ENCODE data around the gene BMPER. TPM values are rescaled to one million over a fixed set of nuclear protein-coding genes. Genes with fewer than 3 reads are reported as not detected.

Gene BMPER
- polyA plus RNA-seq, 1 donor from 2014 or later = 2.1 TPM

DNA sequence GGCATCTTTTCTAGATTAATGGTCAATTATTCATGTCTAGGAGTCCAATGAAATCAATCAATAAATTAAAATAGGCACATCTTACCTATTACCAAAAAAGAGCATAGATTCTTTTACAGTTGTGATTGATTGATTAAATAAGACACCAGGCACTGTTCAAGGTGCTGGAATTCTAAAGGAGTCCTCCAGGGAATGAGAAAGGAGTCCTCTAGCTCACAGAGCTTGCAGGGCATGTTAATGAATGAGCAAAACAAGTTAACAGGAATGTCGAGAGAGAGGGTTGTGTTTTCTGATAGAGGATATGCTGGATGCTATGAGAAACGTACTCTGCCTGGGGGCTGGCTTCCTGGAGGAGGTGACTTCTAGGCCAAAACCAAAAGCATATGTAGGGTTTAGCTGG is 191.4 kb downstream of the BMPER start:
- Histone ChIP-seq H2AFZ (ENCODE audit: low read depth, low read length) (no peak overlapping the region), H3F3A (ENCODE audit: insufficient read depth, low read length, poor library complexity, severe bottlenecking) (no peaks in the 10 kb centered on the region), H3K4me3 (ENCODE audit: low read length) (no peak overlapping the region), H3K27ac (ENCODE audit: low read length) (no peak overlapping the region), H3K36me3 (ENCODE audit: insufficient read depth, low read length) (no peaks in the 10 kb centered on the region), H4K20me1 (ENCODE audit: insufficient read depth) (no peaks in the 10 kb centered on the region), H3K9ac (ENCODE audit: low read length) (no peak overlapping the region), H3K4me2 (ENCODE audit: low read length) (no peak overlapping the region), H3K9me2 (ENCODE audit: insufficient read depth, low read length) (no peaks in the 10 kb centered on the region), H3K27me3 (ENCODE audit: insufficient read depth, low read depth, low read length) (no peaks in the 10 kb centered on the region), H3K9me3 (ENCODE audit: low read length) (no peaks in the 10 kb centered on the region), H3K79me2 (replicated peaks; ENCODE audit: insufficient read depth, low read length) (no peaks in the 10 kb centered on the region)
- TF ChIP-seq SMC3 (conservative IDR thresholded peaks at IDR 0.05; ENCODE audit: poor library complexity) = no peak
- no peak for TF ChIP-seq MXI1 (conservative IDR thresholded peaks at IDR 0.05; ENCODE audit: poor library complexity, severe bottlenecking)
- no peak for TF ChIP-seq TAF1 (IDR thresholded peaks at IDR 0.05; ENCODE audit: low read depth)
- TF ChIP-seq, protein P1, sequence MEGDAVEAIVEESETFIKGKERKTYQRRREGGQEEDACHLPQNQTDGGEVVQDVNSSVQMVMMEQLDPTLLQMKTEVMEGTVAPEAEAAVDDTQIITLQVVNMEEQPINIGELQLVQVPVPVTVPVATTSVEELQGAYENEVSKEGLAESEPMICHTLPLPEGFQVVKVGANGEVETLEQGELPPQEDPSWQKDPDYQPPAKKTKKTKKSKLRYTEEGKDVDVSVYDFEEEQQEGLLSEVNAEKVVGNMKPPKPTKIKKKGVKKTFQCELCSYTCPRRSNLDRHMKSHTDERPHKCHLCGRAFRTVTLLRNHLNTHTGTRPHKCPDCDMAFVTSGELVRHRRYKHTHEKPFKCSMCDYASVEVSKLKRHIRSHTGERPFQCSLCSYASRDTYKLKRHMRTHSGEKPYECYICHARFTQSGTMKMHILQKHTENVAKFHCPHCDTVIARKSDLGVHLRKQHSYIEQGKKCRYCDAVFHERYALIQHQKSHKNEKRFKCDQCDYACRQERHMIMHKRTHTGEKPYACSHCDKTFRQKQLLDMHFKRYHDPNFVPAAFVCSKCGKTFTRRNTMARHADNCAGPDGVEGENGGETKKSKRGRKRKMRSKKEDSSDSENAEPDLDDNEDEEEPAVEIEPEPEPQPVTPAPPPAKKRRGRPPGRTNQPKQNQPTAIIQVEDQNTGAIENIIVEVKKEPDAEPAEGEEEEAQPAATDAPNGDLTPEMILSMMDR (IDR thresholded peaks at IDR 0.05; ENCODE audit: poor library complexity, severe bottlenecking) = no peak
- TF ChIP-seq EZH2 (IDR thresholded peaks at IDR 0.05; ENCODE audit: borderline replicate concordance, insufficient read depth, low read length, poor library complexity, severe bottlenecking) = no peak

DNA sequence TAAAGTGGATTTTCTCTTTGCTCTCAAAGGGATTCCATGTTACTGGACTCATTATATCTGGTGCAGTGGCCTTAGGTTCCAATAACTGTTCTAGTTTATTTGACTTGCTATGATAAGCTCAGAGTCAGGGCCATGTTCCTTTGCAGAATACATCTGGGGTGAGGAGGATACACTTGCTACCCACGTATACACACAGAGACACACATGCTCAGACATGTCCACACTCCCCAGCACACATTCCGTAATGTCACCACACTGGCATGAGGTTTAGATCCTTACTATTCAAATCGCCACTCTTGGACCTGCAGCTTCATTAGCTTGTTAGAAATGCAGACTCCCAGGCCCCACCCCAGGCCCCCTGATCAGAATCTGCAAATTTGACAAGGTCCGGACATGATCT is 195.3 kb downstream of the BMPER start:
- Histone ChIP-seq H3K4me3 (ENCODE audit: low read length) (no peak overlapping the region), H3K9me3 (ENCODE audit: low read length) (no peaks in the 10 kb centered on the region), H3K36me3 (ENCODE audit: insufficient read depth, low read length) (no peaks in the 10 kb centered on the region), H4K20me1 (ENCODE audit: insufficient read depth) (no peaks in the 10 kb centered on the region), H3K9ac (ENCODE audit: low read length) (no peak overlapping the region), H3F3A (ENCODE audit: insufficient read depth, low read length, poor library complexity, severe bottlenecking) (no peaks in the 10 kb centered on the region), H3K79me2 (replicated peaks; ENCODE audit: insufficient read depth, low read length) (no peaks in the 10 kb centered on the region), H3K27me3 (ENCODE audit: insufficient read depth, low read depth, low read length) (no peaks in the 10 kb centered on the region), H3K4me2 (ENCODE audit: low read length) (no peak overlapping the region), H3K27ac (ENCODE audit: low read length) (no peak overlapping the region), H2AFZ (ENCODE audit: low read depth, low read length) (no peak overlapping the region), H3K9me2 (ENCODE audit: insufficient read depth, low read length) (no peaks in the 10 kb centered on the region)
- TF ChIP-seq, protein P2, sequence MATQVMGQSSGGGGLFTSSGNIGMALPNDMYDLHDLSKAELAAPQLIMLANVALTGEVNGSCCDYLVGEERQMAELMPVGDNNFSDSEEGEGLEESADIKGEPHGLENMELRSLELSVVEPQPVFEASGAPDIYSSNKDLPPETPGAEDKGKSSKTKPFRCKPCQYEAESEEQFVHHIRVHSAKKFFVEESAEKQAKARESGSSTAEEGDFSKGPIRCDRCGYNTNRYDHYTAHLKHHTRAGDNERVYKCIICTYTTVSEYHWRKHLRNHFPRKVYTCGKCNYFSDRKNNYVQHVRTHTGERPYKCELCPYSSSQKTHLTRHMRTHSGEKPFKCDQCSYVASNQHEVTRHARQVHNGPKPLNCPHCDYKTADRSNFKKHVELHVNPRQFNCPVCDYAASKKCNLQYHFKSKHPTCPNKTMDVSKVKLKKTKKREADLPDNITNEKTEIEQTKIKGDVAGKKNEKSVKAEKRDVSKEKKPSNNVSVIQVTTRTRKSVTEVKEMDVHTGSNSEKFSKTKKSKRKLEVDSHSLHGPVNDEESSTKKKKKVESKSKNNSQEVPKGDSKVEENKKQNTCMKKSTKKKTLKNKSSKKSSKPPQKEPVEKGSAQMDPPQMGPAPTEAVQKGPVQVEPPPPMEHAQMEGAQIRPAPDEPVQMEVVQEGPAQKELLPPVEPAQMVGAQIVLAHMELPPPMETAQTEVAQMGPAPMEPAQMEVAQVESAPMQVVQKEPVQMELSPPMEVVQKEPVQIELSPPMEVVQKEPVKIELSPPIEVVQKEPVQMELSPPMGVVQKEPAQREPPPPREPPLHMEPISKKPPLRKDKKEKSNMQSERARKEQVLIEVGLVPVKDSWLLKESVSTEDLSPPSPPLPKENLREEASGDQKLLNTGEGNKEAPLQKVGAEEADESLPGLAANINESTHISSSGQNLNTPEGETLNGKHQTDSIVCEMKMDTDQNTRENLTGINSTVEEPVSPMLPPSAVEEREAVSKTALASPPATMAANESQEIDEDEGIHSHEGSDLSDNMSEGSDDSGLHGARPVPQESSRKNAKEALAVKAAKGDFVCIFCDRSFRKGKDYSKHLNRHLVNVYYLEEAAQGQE (IDR thresholded peaks at IDR 0.05; ENCODE audit: borderline replicate concordance) = no peak
- TF ChIP-seq POLR2AphosphoS5 (IDR thresholded peaks at IDR 0.05) = no peak
- no peak for TF ChIP-seq EZH2 (IDR thresholded peaks at IDR 0.05; ENCODE audit: borderline replicate concordance, insufficient read depth, low read length, poor library complexity, severe bottlenecking)
- TF ChIP-seq EP300 (conservative IDR thresholded peaks at IDR 0.05; ENCODE audit: poor library complexity, severe bottlenecking) = no peak
- TF ChIP-seq RAD21 (conservative IDR thresholded peaks at IDR 0.05) = no peak
- TF ChIP-seq TAF1 (IDR thresholded peaks at IDR 0.05; ENCODE audit: low read depth) = no peak
- no peak for TF ChIP-seq SMC3 (conservative IDR thresholded peaks at IDR 0.05; ENCODE audit: poor library complexity)
- TF ChIP-seq, protein P1 (IDR thresholded peaks at IDR 0.05; ENCODE audit: poor library complexity, severe bottlenecking) = no peak
- no peak for TF ChIP-seq MXI1 (conservative IDR thresholded peaks at IDR 0.05; ENCODE audit: poor library complexity, severe bottlenecking)

All from neural cell (in vitro differentiated cells).